GM23338 (cell line): ENCODE data around the gene FAM8A1. TPM values are rescaled to one million over a fixed set of nuclear protein-coding genes. Genes with fewer than 3 reads are reported as not detected.

Experiments used
- ATAC-seq: fragments of 200-7000 bp; cut with Tn5 transposase; 3 replicates; pipeline ENCODE4 v1.9.1; 2020
- DNase-seq: peaks from one replicate; pipeline ENCODE4 v3.0.0-alpha.2; 2015; ENCODE audit warnings: low spot score
- H2AFZ ChIP-seq: fragments of 200-600 bp; sonication (generic); 2 replicates; pipeline ENCODE4 v1.8.0; 2016; ENCODE audit warnings: antibody characterized with exemption, mild to moderate bottlenecking, moderate library complexity
- H3F3A ChIP-seq: fragments of 200-600 bp; sonication (generic); replicated peaks from 2 replicates; pipeline ENCODE4 v1.8.0; 2017; ENCODE audit warnings: antibody characterized with exemption, mixed run types, low read depth
- H3K27ac ChIP-seq: fragments of 200-600 bp; sonication (generic); 2 replicates; pipeline ENCODE4 v1.6.1; 2016; ENCODE audit warnings: low read depth
- H3K27me3 ChIP-seq: fragments of 200-600 bp; sonication (generic); 2 replicates; pipeline ENCODE4 v1.8.0; 2016; ENCODE audit warnings: mild to moderate bottlenecking, mixed run types, moderate library complexity; ENCODE audit not compliant: insufficient read depth
- H3K36me3 ChIP-seq: fragments of 200-600 bp; sonication (generic); 2 replicates; pipeline ENCODE4 v1.8.0; 2016; ENCODE audit warnings: mild to moderate bottlenecking; ENCODE audit not compliant: insufficient read depth
- H3K4me1 ChIP-seq: fragments of 200-600 bp; sonication (generic); 2 replicates; pipeline ENCODE4 v1.8.0; 2016; ENCODE audit warnings: mild to moderate bottlenecking, moderate library complexity; ENCODE audit not compliant: insufficient read depth
- H3K4me2 ChIP-seq: fragments of 200-600 bp; sonication (generic); 2 replicates; pipeline ENCODE4 v1.7.1; 2017; ENCODE audit warnings: mixed run types
- H3K4me3 ChIP-seq: fragments of 200-600 bp; sonication (generic); 2 replicates; pipeline ENCODE4 v1.6.1; 2016; ENCODE audit warnings: mixed run types
- H3K79me2 ChIP-seq: fragments of 200-600 bp; sonication (generic); replicated peaks from 2 replicates; pipeline ENCODE4 v1.8.0; 2017; ENCODE audit warnings: mild to moderate bottlenecking; ENCODE audit not compliant: insufficient read depth
- H3K9me2 ChIP-seq: fragments of 200-600 bp; sonication (generic); 2 replicates; pipeline ENCODE4 v1.8.0; 2017; ENCODE audit not compliant: insufficient read depth
- H4K20me1 ChIP-seq: fragments of 200-600 bp; sonication (generic); replicated peaks from 2 replicates; pipeline ENCODE4 v1.8.0; 2017; ENCODE audit warnings: mild to moderate bottlenecking; ENCODE audit not compliant: insufficient read depth
- H3K27ac Mint-ChIP-seq: 2 replicates; pipeline ENCODE4 v1.8.0; 2020; ENCODE audit warnings: inconsistent platforms, mild to moderate bottlenecking, moderate library complexity, mixed read lengths
- H3K27me3 Mint-ChIP-seq: 3 replicates; pipeline ENCODE4 v1.8.0; 2022; ENCODE audit warnings: low read depth, mild to moderate bottlenecking, moderate library complexity, mixed read lengths, inconsistent platforms; ENCODE audit not compliant: insufficient read depth, poor library complexity
- H3K36me3 Mint-ChIP-seq: 3 replicates; pipeline ENCODE4 v1.8.0; 2021; ENCODE audit warnings: low read depth, mild to moderate bottlenecking, inconsistent platforms, moderate library complexity, mixed read lengths
- H3K4me1 Mint-ChIP-seq: 3 replicates; pipeline ENCODE4 v1.8.0; 2020; ENCODE audit warnings: mild to moderate bottlenecking, inconsistent platforms, mixed read lengths
- H3K4me3 Mint-ChIP-seq: 3 replicates; pipeline ENCODE4 v1.8.0; 2021; ENCODE audit warnings: moderate library complexity, mild to moderate bottlenecking, inconsistent platforms, mixed read lengths
- H3K9me3 Mint-ChIP-seq: 3 replicates; pipeline ENCODE4 v1.8.0; 2020; ENCODE audit warnings: moderate library complexity, mild to moderate bottlenecking, inconsistent platforms, mixed read lengths
- CREB1 ChIP-seq: fragments of 250-450 bp; sonication (Bioruptor Pico); IDR thresholded peaks from 2 replicates; pipeline ENCODE4 v1.5.0; 2020; ENCODE audit warnings: low read depth, mild to moderate bottlenecking, moderate library complexity
- CTCF ChIP-seq, 2 experiments: fragments of 200-600 bp in 1 of 2; sonication (generic) in 1 of 2; conservative IDR thresholded peaks; 2 replicates each; pipeline versions ENCODE4 v1.5.1 to v1.6.1; 2016 to 2017; ENCODE audit warnings: antibody characterized with exemption in 2 of 2, low read depth in 2 of 2, mild to moderate bottlenecking in 2 of 2, moderate library complexity in 1 of 2
- EZH2 ChIP-seq: fragments of 200-600 bp; sonication (generic); IDR thresholded peaks from one replicate; pipeline ENCODE4 v1.8.0; 2017; ENCODE audit warnings: antibody characterized with exemption, mild to moderate bottlenecking, low read depth; ENCODE audit not compliant: unreplicated experiment
- EZH2phosphoT487 ChIP-seq: fragments of 200-600 bp; sonication (generic); IDR thresholded peaks from one replicate; pipeline ENCODE4 v1.8.1; 2018; ENCODE audit warnings: antibody characterized with exemption; ENCODE audit not compliant: unreplicated experiment
- ZNF462 ChIP-seq: fragments of 250-450 bp; sonication (Bioruptor Pico); IDR thresholded peaks from 2 replicates; pipeline ENCODE4 v1.5.0; 2020; ENCODE audit warnings: mild to moderate bottlenecking, moderate library complexity
- polyA plus RNA-seq: library from polyadenylated mRNA; unstranded; fragments of >200 nt; fragmentation: Nextera tagmentation; extraction: Ambion mirVana; gene quantifications from 2 replicates; pipeline ENCODE4 v1.2.1, GENCODE V29; 2016
- total RNA-seq: library from RNA; depleted of rRNA; stranded (reverse); fragments of >200 nt; shearing (Covaris generic); gene quantifications from 2 replicates; pipeline ENCODE4 v1.2.3, GENCODE V29; 2014

The FAM8A1 gene
- total and polyA plus RNA-seq, 2 experiments from 2014 or later, result 4.0 to 15.6 TPM

GRCh38 chr6:17610835-17611234 lies 10.7 kb downstream of the FAM8A1 start:
- H3K27me3 ChIP-seq, result no peaks in the 10 kb centered on the region
- no peaks in the 10 kb centered on the region for H3K27me3 Mint-ChIP-seq
- H3K4me1 ChIP-seq, result no peaks in the 10 kb centered on the region
- no peak for TF ChIP-seq CTCF (conservative IDR thresholded peaks at IDR 0.05; ENCODE audit: low read depth in 2 of 2)
- TF ChIP-seq ZNF462 (CRISPR knock-in tag), result no peak
- no peak for TF ChIP-seq EZH2
- TF ChIP-seq EZH2phosphoT487, result no peak
- TF ChIP-seq CREB1 (CRISPR knock-in tag), result no peak
- ATAC-seq (no peak), DNase-seq (no peak)
- H3K36me3 Mint-ChIP-seq, result peaks cover 27% of the 10 kb centered on the region
- no peaks in the 10 kb centered on the region for H3K9me3 Mint-ChIP-seq
- H3K27ac ChIP-seq, result no peak overlapping the region
- H2AFZ ChIP-seq, result no peak overlapping the region
- H3K27ac Mint-ChIP-seq, result no peak overlapping the region
- H3F3A ChIP-seq, result no peaks in the 10 kb centered on the region
- H4K20me1 ChIP-seq, result no peaks in the 10 kb centered on the region
- H3K9me2 ChIP-seq, result no peaks in the 10 kb centered on the region
- no peak overlapping the region for H3K4me3 Mint-ChIP-seq
- H3K36me3 ChIP-seq, result no peaks in the 10 kb centered on the region
- no peaks in the 10 kb centered on the region for H3K4me1 Mint-ChIP-seq
- H3K4me3 ChIP-seq, result no peak overlapping the region
- no peak overlapping the region for H3K4me2 ChIP-seq
- no peaks in the 10 kb centered on the region for H3K79me2 ChIP-seq
